IMR-90 (cell line): Measurements from ENCODE around the gene CPSF2. TPM values are rescaled to one million over a fixed set of nuclear protein-coding genes. Genes with fewer than 3 reads are reported as not detected.

ENCODE experiments used
- ATAC-seq: fragments of 200-7000 bp; cut with Tn5 transposase; 2 replicates; pipeline ENCODE4 v1.9.1; 2020; ENCODE audit warnings: low read depth, mild to moderate bottlenecking, moderate library complexity
- BruUV-seq: library from RNA; stranded (reverse); fragments of 400-500 nt; replicated peaks from 2 replicates; lab custom pipeline; 2021; lab: Mats Ljungman, UMichigan
- CTCF ChIA-PET: fragments of 300-600 bp; formaldehyde crosslinking; extraction: SDS; loops from one replicate; lab custom pipeline; 2021; ENCODE audit warnings: antibody characterized with exemption; lab: Yijun Ruan, JAX
- POLR2A ChIA-PET: fragments of 300-600 bp; sonication (Branson Sonifier 250); formaldehyde crosslinking; loops from one replicate; lab custom pipeline; 2022; ENCODE audit warnings: antibody characterized with exemption; ENCODE audit not compliant: unreplicated experiment; lab: Charles Lee
- DNase-seq: peaks from one replicate; pipeline ENCODE4 v3.0.0; 2013
- H2AFZ ChIP-seq: replicated peaks from 2 replicates; pipeline ENCODE3; 2013; ENCODE audit warnings: low read length, mild to moderate bottlenecking; ENCODE audit not compliant: poor library complexity
- H2AK5ac ChIP-seq: 2 replicates; pipeline ENCODE4 v1.6.1; 2013; ENCODE audit warnings: low read depth, low read length, inconsistent platforms
- H2AK9ac ChIP-seq: replicated peaks from 2 replicates; pipeline ENCODE3; 2013; ENCODE audit warnings: mild to moderate bottlenecking, low read depth, low read length, moderate library complexity; ENCODE audit not compliant: poor library complexity
- H2BK120ac ChIP-seq: 2 replicates; pipeline ENCODE4 v1.6.1; 2013; ENCODE audit warnings: low read depth, low read length, inconsistent platforms
- H2BK15ac ChIP-seq: 3 replicates; pipeline ENCODE4 v1.6.1; 2013; ENCODE audit warnings: low read depth, low read length, inconsistent platforms
- H2BK20ac ChIP-seq: 2 replicates; pipeline ENCODE4 v1.6.1; 2013; ENCODE audit warnings: low read depth, mild to moderate bottlenecking, inconsistent platforms, low read length, moderate library complexity
- H2BK5ac ChIP-seq: 2 replicates; pipeline ENCODE4 v1.6.1; 2013; ENCODE audit warnings: mild to moderate bottlenecking, low read depth, low read length, inconsistent platforms; ENCODE audit not compliant: poor library complexity, severe bottlenecking
- H3K14ac ChIP-seq: replicated peaks from 2 replicates; pipeline ENCODE4 v1.6.1; 2013; ENCODE audit warnings: low read depth, low read length, inconsistent platforms
- H3K18ac ChIP-seq: 2 replicates; pipeline ENCODE4 v1.6.1; 2013; ENCODE audit warnings: low read depth, low read length, control low read depth
- H3K23ac ChIP-seq: 2 replicates; pipeline ENCODE4 v1.6.1; 2013; ENCODE audit warnings: low read depth, low read length, inconsistent platforms
- H3K27ac ChIP-seq: 2 replicates; pipeline ENCODE4 v1.5.1; 2013; ENCODE audit warnings: mild to moderate bottlenecking, control low read depth, low read length; ENCODE audit not compliant: insufficient read depth
- H3K27me3 ChIP-seq: 2 replicates; pipeline ENCODE4 v1.6.1; 2013; ENCODE audit warnings: low read length; ENCODE audit not compliant: control insufficient read depth, insufficient read depth
- H3K36me3 ChIP-seq: 2 replicates; pipeline ENCODE4 v1.6.1; 2013; ENCODE audit warnings: low read length, mixed read lengths; ENCODE audit not compliant: control insufficient read depth, insufficient read depth
- H3K4ac ChIP-seq: 2 replicates; pipeline ENCODE4 v1.6.1; 2013; ENCODE audit warnings: low read depth, low read length, inconsistent platforms
- H3K4me1 ChIP-seq: 2 replicates; pipeline ENCODE4 v1.6.1; 2013; ENCODE audit warnings: low read length, mixed read lengths; ENCODE audit not compliant: control insufficient read depth, insufficient read depth
- H3K4me2 ChIP-seq: 2 replicates; pipeline ENCODE4 v1.6.1; 2013; ENCODE audit warnings: low read depth, mild to moderate bottlenecking, control low read depth, low read length, moderate library complexity
- H3K4me3 ChIP-seq: 2 replicates; pipeline ENCODE4 v1.5.1; 2013; ENCODE audit warnings: low read depth, mild to moderate bottlenecking, control low read depth, low read length, moderate library complexity; ENCODE audit not compliant: insufficient read depth
- H3K56ac ChIP-seq: 2 replicates; pipeline ENCODE4 v1.6.1; 2013; ENCODE audit warnings: low read length, inconsistent platforms; ENCODE audit not compliant: insufficient read depth; ENCODE audit errors: extremely low read depth
- H3K79me1 ChIP-seq, 2 experiments: 2 replicates each; pipeline ENCODE4 v1.6.1; 2013; ENCODE audit warnings: low read length in 2 of 2, inconsistent platforms in 1 of 2, low read depth in 1 of 2
- H3K9ac ChIP-seq: 2 replicates; pipeline ENCODE4 v1.6.1; 2013; ENCODE audit warnings: low read depth, low read length, control low read depth
- H3K9me1 ChIP-seq: 2 replicates; pipeline ENCODE4 v1.6.1; 2013; ENCODE audit warnings: low read length, inconsistent platforms; ENCODE audit not compliant: insufficient read depth
- H3K9me3 ChIP-seq: 2 replicates; pipeline ENCODE4 v1.6.1; 2013; ENCODE audit warnings: low read length; ENCODE audit not compliant: control insufficient read depth, insufficient read depth
- H4K20me1 ChIP-seq: 2 replicates; pipeline ENCODE4 v1.6.1; 2013; ENCODE audit warnings: low read length, inconsistent platforms; ENCODE audit not compliant: insufficient read depth
- H4K5ac ChIP-seq: 2 replicates; pipeline ENCODE4 v1.6.1; 2013; ENCODE audit warnings: mild to moderate bottlenecking, low read depth, low read length, control low read depth
- H4K8ac ChIP-seq, 2 experiments: 2 replicates each; pipeline ENCODE4 v1.6.1; 2013; ENCODE audit warnings: low read depth in 2 of 2, low read length in 2 of 2, control low read depth in 1 of 2, inconsistent platforms in 1 of 2
- H4K91ac ChIP-seq: 2 replicates; pipeline ENCODE4 v1.6.1; 2013; ENCODE audit warnings: low read depth, low read length, inconsistent platforms; ENCODE audit not compliant: insufficient read depth
- BHLHE40 ChIP-seq: fragments of 150-350 bp; IDR thresholded peaks from 2 replicates; pipeline ENCODE4 v1.6.1; 2016; ENCODE audit warnings: mild to moderate bottlenecking, low read depth, low read length
- RAD21 ChIP-seq: IDR thresholded peaks from 2 replicates; pipeline ENCODE4 v1.6.1; 2012; ENCODE audit warnings: low read length, improper control_type of control experiment
- SMC3 ChIP-seq: fragments of 150-350 bp; IDR thresholded peaks from 2 replicates; pipeline ENCODE4 v1.6.1; 2016; ENCODE audit warnings: low read depth, mild to moderate bottlenecking, antibody characterized with exemption, low read length, moderate library complexity
- WGBS, 2 experiments: methylation state at CpG; one replicate each; pipeline versions ENCODE4 v1.1.5 to v1.1.7; 2013; ENCODE audit warnings: missing lambda C conversion rate in 2 of 2; ENCODE audit not compliant: insufficient read length in 1 of 2; ENCODE audit errors: extremely low coverage in 2 of 2; 5-methylcytosine and 5-hydroxymethylcytosine counted together
- dilution Hi-C: fragments of 300-500 bp; cut with HindIII; formaldehyde crosslinking; loops from one replicate; pipeline ENCODE4 v1.14.3; 2018; ENCODE audit warnings: low sequenced_read_pairs; ENCODE audit not compliant: unreplicated experiment
- in situ Hi-C: fragments of 300-500 bp; cut with MboI; formaldehyde crosslinking; loops from 3 replicates; pipeline ENCODE4 v1.14.3; 2019; ENCODE audit warnings: low sequenced_read_pairs, inconsistent platforms, mixed read lengths
- intact Hi-C: fragments of 100-400 bp; cut with micrococcal nuclease; formaldehyde crosslinking; loops from 2 replicates; pipeline ENCODE4 v1.10.0; 2022
- polyA plus RNA-seq, 3 experiments: library from polyadenylated mRNA; depleted of rRNA; stranded (reverse); fragments of >200 nt; gene quantifications; 2 replicates each; pipeline ENCODE4 v1.2.3, GENCODE V29; 2012; ENCODE audit warnings: low replicate concordance in 1 of 3
- total RNA-seq: library from RNA; depleted of rRNA; stranded (reverse); fragments of >200 nt; gene quantifications from 2 replicates; pipeline ENCODE4 v1.2.3, GENCODE V29; 2012
- TF ChIP-seq, protein P1 (sequence below): conservative IDR thresholded peaks from 2 replicates; pipeline ENCODE4 v1.5.1; 2012; ENCODE audit warnings: mild to moderate bottlenecking, low read depth, low read length, improper control_type of control experiment

Gene CPSF2
- total and polyA plus RNA-seq, 2 of the 4 experiments (the other 2 are of a cell fraction): 18.5 to 30.6 TPM

DNA sequence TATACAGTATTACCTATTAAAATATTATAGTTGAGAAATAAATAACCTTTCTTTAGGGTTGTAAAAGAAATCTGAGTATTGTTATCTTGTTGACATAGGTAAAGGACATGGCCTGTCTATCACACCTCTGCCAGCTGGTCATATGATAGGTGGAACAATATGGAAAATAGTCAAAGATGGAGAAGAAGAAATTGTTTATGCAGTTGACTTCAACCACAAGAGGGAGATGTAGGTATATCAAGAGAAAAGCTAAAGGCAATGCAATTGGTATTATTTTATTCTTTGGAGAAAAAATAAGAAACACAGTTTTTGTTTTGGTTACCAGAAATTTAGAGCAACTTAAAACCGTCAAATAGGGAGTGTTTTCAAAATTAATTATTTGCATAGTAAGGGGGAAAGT, 13.5 kb downstream of the CPSF2 start:
- Histone ChIP-seq H2BK20ac (no peak overlapping the region), H2AK5ac (no peak overlapping the region), H3K9me3 (no peaks in the 10 kb centered on the region), H2BK5ac (no peak overlapping the region), H3K27me3 (no peaks in the 10 kb centered on the region), H4K8ac (no peak overlapping the region), H4K5ac (no peak overlapping the region), H2AK9ac (no peak overlapping the region), H4K91ac (no peak overlapping the region), H3K4me3 (no peak overlapping the region), H3K36me3 (peaks cover 37% of the 10 kb centered on the region), H3K56ac (no peak overlapping the region), H4K20me1 (no peaks in the 10 kb centered on the region), H3K79me1 (no peaks in the 10 kb centered on the region; a peak in 2 of 4 replicates), H3K18ac (no peak overlapping the region), H3K4me2 (no peak overlapping the region), H3K9me1 (no peaks in the 10 kb centered on the region), H3K9ac (no peak overlapping the region), H3K27ac (no peak overlapping the region), H3K4me1 (no peaks in the 10 kb centered on the region), H3K14ac (no peak overlapping the region), H2BK120ac (no peak overlapping the region), H2AFZ (no peak overlapping the region), H3K23ac (no peak overlapping the region), H3K4ac (no peak overlapping the region), H2BK15ac (no peak overlapping the region)
- DNase-seq (peak; percentile 59), ATAC-seq (peak; percentile 54; the same call in 1 of the 2 replicates)
- dilution Hi-C loops (no loop called here), intact Hi-C loops (loop anchor here (1.0 to 10.0 kb wide), 3 partner anchors 321 to 650 kb away; no protein-coding TSS in a partner anchor), in situ Hi-C loops (no loop called here)
- TF ChIP-seq BHLHE40 (no peak), SMC3 (peak; percentile 69), RAD21 (peak; percentile 72)
- TF ChIP-seq, protein P1, sequence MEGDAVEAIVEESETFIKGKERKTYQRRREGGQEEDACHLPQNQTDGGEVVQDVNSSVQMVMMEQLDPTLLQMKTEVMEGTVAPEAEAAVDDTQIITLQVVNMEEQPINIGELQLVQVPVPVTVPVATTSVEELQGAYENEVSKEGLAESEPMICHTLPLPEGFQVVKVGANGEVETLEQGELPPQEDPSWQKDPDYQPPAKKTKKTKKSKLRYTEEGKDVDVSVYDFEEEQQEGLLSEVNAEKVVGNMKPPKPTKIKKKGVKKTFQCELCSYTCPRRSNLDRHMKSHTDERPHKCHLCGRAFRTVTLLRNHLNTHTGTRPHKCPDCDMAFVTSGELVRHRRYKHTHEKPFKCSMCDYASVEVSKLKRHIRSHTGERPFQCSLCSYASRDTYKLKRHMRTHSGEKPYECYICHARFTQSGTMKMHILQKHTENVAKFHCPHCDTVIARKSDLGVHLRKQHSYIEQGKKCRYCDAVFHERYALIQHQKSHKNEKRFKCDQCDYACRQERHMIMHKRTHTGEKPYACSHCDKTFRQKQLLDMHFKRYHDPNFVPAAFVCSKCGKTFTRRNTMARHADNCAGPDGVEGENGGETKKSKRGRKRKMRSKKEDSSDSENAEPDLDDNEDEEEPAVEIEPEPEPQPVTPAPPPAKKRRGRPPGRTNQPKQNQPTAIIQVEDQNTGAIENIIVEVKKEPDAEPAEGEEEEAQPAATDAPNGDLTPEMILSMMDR: peak; percentile 70
- BruUV-seq: no TSS peak
- ChIA-PET CTCF (interaction anchor here (1.1 to 1.8 kb wide), 4 partner anchors 10 to 455 kb away, joined by 3 to 6 read pairs (median 6); partner anchors contain the start of gene CPSF2), POLR2A (no interaction called here)
- WGBS, 2 experiments: no CpG with 5 or more reads among the region's 1 CpG
